Right forelimb (tissue), 1 donor: ENCODE data around the gene ESRRA.

Experiments used
- DNase-seq: peaks from one replicate; pipeline ENCODE4 v3.0.0-alpha.2; 2018

The ESRRA gene

GRCh38 chr11:64305075-64305690 lies at the start of gene ESRRA:
TSS of gene ESRRA (plus strand) at chr11:64305524. CDS start at chr11:64307180, 1,656 bp downstream.
- DNase-seq: peak; percentile 99

GRCh38 chr11:64256300-64256699 lies 49.0 kb upstream of the ESRRA start:
- no peak for DNase-seq

- DNase-seq: no peak
Observed at GRCh38 chr11:64258356-64258755, 47.0 kb upstream of the ESRRA start.

GRCh38 chr11:64258946-64259532 lies 46.3 kb upstream of the ESRRA start:
- DNase-seq: no peak

GRCh38 chr11:64259533-64260067 lies 45.7 kb upstream of the ESRRA start:
- DNase-seq: no peak

- DNase-seq: no peak
Observed at GRCh38 chr11:64260147-64260708, 45.1 kb upstream of the ESRRA start.

GRCh38 chr11:64261556-64262080 lies 43.7 kb upstream of the ESRRA start:
- DNase-seq: no peak

- DNase-seq: no peak
Observed at GRCh38 chr11:64262271-64263002, 42.9 kb upstream of the ESRRA start.

GRCh38 chr11:64263021-64263946 lies 42.0 kb upstream of the ESRRA start:
- DNase-seq: no peak

- no peak for DNase-seq
Observed at GRCh38 chr11:64263947-64264317, 41.4 kb upstream of the ESRRA start.

GRCh38 chr11:64264371-64264852 lies 40.9 kb upstream of the ESRRA start:
- DNase-seq: no peak

- DNase-seq: no peak
Observed at GRCh38 chr11:64265176-64266160, 39.9 kb upstream of the ESRRA start.

- DNase-seq: no peak
Observed at GRCh38 chr11:64266339-64266738, 39.0 kb upstream of the ESRRA start.

GRCh38 chr11:64267207-64267945 lies 37.9 kb upstream of the ESRRA start:
- DNase-seq: no peak

GRCh38 chr11:64268025-64268892 lies 37.1 kb upstream of the ESRRA start:
- DNase-seq: no peak

GRCh38 chr11:64268893-64269539 lies 36.3 kb upstream of the ESRRA start:
- DNase-seq: no peak

GRCh38 chr11:64269540-64270220 lies 35.6 kb upstream of the ESRRA start:
- peak; percentile 99 for DNase-seq
